HepG2 (cell line): Measurements from ENCODE around the gene HTRA1. TPM values are rescaled to one million over a fixed set of nuclear protein-coding genes. Genes with fewer than 3 reads are reported as not detected.

Experiments used
- ATAC-seq: fragments of 200-7000 bp; cut with Tn5 transposase; 3 replicates; pipeline ENCODE4 v1.9.1; 2020; ENCODE audit warnings: mild to moderate bottlenecking, moderate library complexity
- BruUV-seq: library from RNA; stranded (reverse); fragments of 400-500 nt; replicated peaks from 2 replicates; lab custom pipeline; 2021; lab: Mats Ljungman, UMichigan
- CTCF ChIA-PET: fragments of 300-600 bp; formaldehyde crosslinking; extraction: SDS; loops from one replicate; lab custom pipeline; 2021; ENCODE audit warnings: low total read pairs, inconsistent platforms, low intra/inter-chr PET ratio; lab: Yijun Ruan, JAX
- POLR2A ChIA-PET: fragments of 350-600 bp; sonication (Branson Sonifier 250); formaldehyde crosslinking; loops from one replicate; lab custom pipeline; 2020; ENCODE audit warnings: antibody characterized with exemption, inconsistent platforms; lab: Yijun Ruan, JAX
- DNase-seq: peaks from one replicate; pipeline ENCODE4 v3.0.0-alpha.2; 2015; ENCODE audit warnings: low spot score
- FAIRE-seq: peaks from 3 replicates; lab custom pipeline; 2011; peaks lifted over from hg19 to GRCh38; lab: Jason Lieb, UNC
- H2AFZ ChIP-seq: one replicate; pipeline ENCODE4 v1.6.1; 2011; ENCODE audit warnings: low read length, inconsistent platforms
- H3K27ac ChIP-seq: fragments of 300-600 bp; 3 replicates; pipeline ENCODE4 v1.8.0; 2011; ENCODE audit warnings: mixed run types, mild to moderate bottlenecking, mixed read lengths, low read length, inconsistent platforms; ENCODE audit not compliant: insufficient read depth; ENCODE audit errors: extremely low read length
- H3K27me3 ChIP-seq, 2 experiments: fragments of 200-600 bp in 1 of 2; 2 replicates in 1 of 2; 3 replicates in 1 of 2; pipeline versions ENCODE4 v1.6.0 to v1.8.0; 2011; ENCODE audit warnings: low read length in 2 of 2, mild to moderate bottlenecking in 2 of 2, moderate library complexity in 2 of 2, inconsistent platforms in 1 of 2; ENCODE audit not compliant: insufficient read depth in 2 of 2, control insufficient read depth in 1 of 2
- H3K36me3 ChIP-seq, 2 experiments: fragments of 200-600 bp in 1 of 2; replicated peaks in 1 of 2; 2 replicates in 1 of 2; 3 replicates in 1 of 2; pipeline versions ENCODE4 v1.5.1 to v1.8.0; 2011; ENCODE audit warnings: low read length in 2 of 2, inconsistent platforms in 1 of 2; ENCODE audit not compliant: insufficient read depth in 2 of 2, control insufficient read depth in 1 of 2
- H3K4me1 ChIP-seq: 2 replicates; pipeline ENCODE4 v1.5.1; 2012; ENCODE audit warnings: low read length, inconsistent platforms; ENCODE audit not compliant: insufficient read depth
- H3K4me2 ChIP-seq: 2 replicates; pipeline ENCODE4 v1.6.0; 2011; ENCODE audit warnings: low read depth, low read length, inconsistent platforms
- H3K4me3 ChIP-seq, 3 experiments: fragments of 200-600 bp in 1 of 3; sonication (generic), shearing (Covaris generic) in 1 of 3; replicated peaks in 1 of 3; 2 replicates each; pipeline ENCODE4 v1.5.1; 2011 to 2016; ENCODE audit warnings: low read length in 3 of 3, inconsistent platforms in 2 of 3, low read depth in 2 of 3, mild to moderate bottlenecking in 2 of 3, control low read depth in 1 of 3, mixed read lengths in 1 of 3; ENCODE audit not compliant: insufficient read depth in 1 of 3
- H3K79me2 ChIP-seq: one replicate; pipeline ENCODE4 v1.6.1; 2011; ENCODE audit warnings: low read length, inconsistent platforms; ENCODE audit not compliant: insufficient read depth
- H3K9ac ChIP-seq: 2 replicates; pipeline ENCODE4 v1.6.0; 2011; ENCODE audit warnings: mild to moderate bottlenecking, low read depth, low read length, inconsistent platforms; ENCODE audit not compliant: insufficient read depth
- H3K9me3 ChIP-seq: 2 replicates; pipeline ENCODE4 v1.5.1; 2012; ENCODE audit warnings: mild to moderate bottlenecking, low read length
- H4K20me1 ChIP-seq: 2 replicates; pipeline ENCODE4 v1.6.0; 2011; ENCODE audit warnings: inconsistent platforms, mild to moderate bottlenecking, low read length, moderate library complexity; ENCODE audit not compliant: insufficient read depth
- HNRNPUL1 ChIP-seq: fragments of 200-400 bp; formaldehyde crosslinking; IDR thresholded peaks from 2 replicates; pipeline ENCODE4 v1.6.1; 2017; ENCODE audit warnings: low read depth, mild to moderate bottlenecking, low read length, moderate library complexity
- IKZF1 ChIP-seq: fragments of 450-650 bp; IDR thresholded peaks from 2 replicates; pipeline ENCODE4 v1.7.1; 2016
- KDM5A ChIP-seq: fragments of 200-600 bp; sonication (generic); IDR thresholded peaks from 2 replicates; pipeline ENCODE4 v1.7.0; 2018; ENCODE audit warnings: antibody characterized with exemption, mild to moderate bottlenecking, low read length, borderline replicate concordance
- MIER2 ChIP-seq: IDR thresholded peaks from 2 replicates; pipeline ENCODE4 v1.6.1; 2016; ENCODE audit warnings: missing biosample characterization, missing genetic modification reagents
- NCOA1 ChIP-seq: sonication (generic); formaldehyde crosslinking; IDR thresholded peaks from 2 replicates; pipeline ENCODE4 v1.9.0; 2021; ENCODE audit warnings: missing genetic modification reagents
- PTBP1 ChIP-seq: fragments of 200-400 bp; formaldehyde crosslinking; IDR thresholded peaks from 2 replicates; pipeline ENCODE4 v1.6.1; 2018; ENCODE audit warnings: low read length, low read depth; ENCODE audit not compliant: poor library complexity, severe bottlenecking
- SKI ChIP-seq: fragments of 450-650 bp; IDR thresholded peaks from one replicate; pipeline ENCODE4 v1.6.1; 2018; ENCODE audit warnings: mild to moderate bottlenecking; ENCODE audit not compliant: partially characterized antibody
- SP2 ChIP-seq: sonication (generic); formaldehyde crosslinking; IDR thresholded peaks from 2 replicates; pipeline ENCODE4 v1.5.1; 2020; ENCODE audit warnings: mild to moderate bottlenecking, missing genetic modification reagents
- ZFAT ChIP-seq: sonication (generic); formaldehyde crosslinking; conservative IDR thresholded peaks from 2 replicates; pipeline ENCODE4 v1.8.1; 2023; ENCODE audit warnings: missing genetic modification reagents, inconsistent platforms
- ZNF225 ChIP-seq: sonication (generic); formaldehyde crosslinking; IDR thresholded peaks from 2 replicates; pipeline ENCODE4 v1.4.0; 2020; ENCODE audit warnings: mild to moderate bottlenecking, missing genetic modification reagents
- ZNF446 ChIP-seq: sonication (generic); formaldehyde crosslinking; IDR thresholded peaks from 2 replicates; pipeline ENCODE4 v1.5.0; 2020; ENCODE audit warnings: mild to moderate bottlenecking, missing genetic modification reagents
- ZNF816 ChIP-seq: sonication (generic); formaldehyde crosslinking; IDR thresholded peaks from 2 replicates; pipeline ENCODE4 v1.8.0; 2022; ENCODE audit warnings: missing genetic modification reagents, mild to moderate bottlenecking, borderline replicate concordance
- WGBS: methylation state at CpG from one replicate; pipeline ENCODE4 v1.1.6; 2017; ENCODE audit warnings: low lambda C conversion rate; 5-methylcytosine and 5-hydroxymethylcytosine counted together
- in situ Hi-C: cut with HindIII; loops from 2 replicates; pipeline ENCODE4 v1.10.0; 2017; ENCODE audit warnings: low pct_unique_long_range_greater_than_20kb; ENCODE audit not compliant: extremely low pct_ligation_motif_present
- intact Hi-C: fragments of 100-400 bp; cut with micrococcal nuclease; formaldehyde crosslinking; loops from one replicate; pipeline ENCODE4 v1.10.0; 2022; ENCODE audit not compliant: unreplicated experiment
- polyA plus RNA-seq, 8 experiments: library from polyadenylated mRNA; depleted of rRNA in 3 of 8; stranded (reverse) in 7 of 8; unstranded in 1 of 8; fragments of >200 nt; fragmentation: Illumina TruSeq in 4 of 8; extraction: Trizol in 4 of 8; gene quantifications; 2 replicates each; pipeline versions ENCODE4 v1.2.1 to v1.2.3, GENCODE V29; 2011 to 2016; ENCODE audit warnings: low read depth in 4 of 8, missing spikeins in 1 of 8, mixed read lengths in 1 of 8; ENCODE audit not compliant: insufficient read depth in 1 of 8
- total RNA-seq, 5 experiments: library from RNA; depleted of rRNA; stranded (reverse); fragments of >200 nt; fragmentation: Illumina TruSeq; extraction: Trizol; gene quantifications; 2 replicates each; pipeline ENCODE4 v1.2.3, GENCODE V29; 2016; ENCODE audit warnings: low read depth in 1 of 5
- TF ChIP-seq, protein P1 (sequence below): sonication (generic); formaldehyde crosslinking; IDR thresholded peaks from 2 replicates; pipeline ENCODE4 v1.4.0; 2020; ENCODE audit warnings: missing genetic modification reagents; ENCODE audit errors: not compliant biosample characterization
- TF ChIP-seq, protein P2 (sequence below): sonication (generic); formaldehyde crosslinking; IDR thresholded peaks from 2 replicates; pipeline ENCODE4 v1.5.1; 2020; ENCODE audit warnings: mild to moderate bottlenecking, moderate library complexity, missing genetic modification reagents
- TF ChIP-seq, protein P3 (sequence below): sonication (generic); formaldehyde crosslinking; IDR thresholded peaks from 2 replicates; pipeline ENCODE4 v1.4.0; 2020; ENCODE audit warnings: mild to moderate bottlenecking, low read depth, missing genetic modification reagents
- TF ChIP-seq, protein P4 (sequence below): sonication (generic); formaldehyde crosslinking; IDR thresholded peaks from 2 replicates; pipeline ENCODE4 v1.4.0; 2020; ENCODE audit warnings: missing genetic modification reagents

Gene HTRA1
- total and polyA plus RNA-seq, 2 of the 13 experiments (the other 11 are each of a cell fraction or from before 2014, with no cell fraction given): 0.11 to 0.40 TPM

DNA sequence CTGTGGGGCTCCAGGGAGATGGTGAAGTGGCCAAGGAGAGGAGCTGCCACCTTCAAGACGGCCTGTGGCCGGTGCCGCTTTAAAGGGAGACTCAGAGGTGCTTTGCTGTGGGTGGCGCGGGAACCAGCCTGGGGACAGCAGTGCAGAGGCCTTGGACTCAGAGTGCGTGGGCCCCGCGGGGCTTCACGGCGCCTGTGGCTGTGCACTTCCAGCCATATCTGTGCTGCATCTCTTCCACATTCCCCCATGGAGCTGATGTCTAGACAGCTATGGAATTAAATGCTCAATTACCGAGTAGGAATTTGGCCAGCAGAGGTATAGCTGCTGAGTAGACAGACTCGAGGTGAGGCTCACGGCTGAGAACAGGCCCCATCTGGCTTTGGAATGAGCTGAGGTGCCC, 41.7 kb downstream of the HTRA1 start:
- POLR2A ChIA-PET: no interaction called here
- no peak overlapping the region for H2AFZ ChIP-seq
- CTCF ChIA-PET: no interaction called here
- no peaks in the 10 kb centered on the region for H3K79me2 ChIP-seq
- H3K9ac ChIP-seq: no peak overlapping the region
- no peak for DNase-seq
- WGBS: 72% methylated on average over 5 of the region's 13 CpGs
- TF ChIP-seq, protein P1, sequence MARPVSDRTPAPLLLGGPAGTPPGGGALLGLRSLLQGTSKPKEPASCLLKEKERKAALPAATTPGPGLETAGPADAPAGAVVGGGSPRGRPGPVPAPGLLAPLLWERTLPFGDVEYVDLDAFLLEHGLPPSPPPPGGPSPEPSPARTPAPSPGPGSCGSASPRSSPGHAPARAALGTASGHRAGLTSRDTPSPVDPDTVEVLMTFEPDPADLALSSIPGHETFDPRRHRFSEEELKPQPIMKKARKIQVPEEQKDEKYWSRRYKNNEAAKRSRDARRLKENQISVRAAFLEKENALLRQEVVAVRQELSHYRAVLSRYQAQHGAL (CRISPR knock-in tag): no peak
- TF ChIP-seq SKI (no peak), ZNF225 (CRISPR knock-in tag) (no peak), PTBP1 (no peak), NCOA1 (CRISPR knock-in tag) (no peak), HNRNPUL1 (no peak), ZFAT (CRISPR knock-in tag) (no peak), IKZF1 (no peak), ZNF816 (CRISPR knock-in tag) (no peak), MIER2 (no peak), SP2 (no peak), KDM5A (no peak), ZNF446 (CRISPR knock-in tag) (no peak)
- TF ChIP-seq, protein P2, sequence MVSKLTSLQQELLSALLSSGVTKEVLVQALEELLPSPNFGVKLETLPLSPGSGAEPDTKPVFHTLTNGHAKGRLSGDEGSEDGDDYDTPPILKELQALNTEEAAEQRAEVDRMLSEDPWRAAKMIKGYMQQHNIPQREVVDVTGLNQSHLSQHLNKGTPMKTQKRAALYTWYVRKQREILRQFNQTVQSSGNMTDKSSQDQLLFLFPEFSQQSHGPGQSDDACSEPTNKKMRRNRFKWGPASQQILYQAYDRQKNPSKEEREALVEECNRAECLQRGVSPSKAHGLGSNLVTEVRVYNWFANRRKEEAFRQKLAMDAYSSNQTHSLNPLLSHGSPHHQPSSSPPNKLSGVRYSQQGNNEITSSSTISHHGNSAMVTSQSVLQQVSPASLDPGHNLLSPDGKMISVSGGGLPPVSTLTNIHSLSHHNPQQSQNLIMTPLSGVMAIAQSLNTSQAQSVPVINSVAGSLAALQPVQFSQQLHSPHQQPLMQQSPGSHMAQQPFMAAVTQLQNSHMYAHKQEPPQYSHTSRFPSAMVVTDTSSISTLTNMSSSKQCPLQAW (CRISPR knock-in tag): no peak
- TF ChIP-seq, protein P3, sequence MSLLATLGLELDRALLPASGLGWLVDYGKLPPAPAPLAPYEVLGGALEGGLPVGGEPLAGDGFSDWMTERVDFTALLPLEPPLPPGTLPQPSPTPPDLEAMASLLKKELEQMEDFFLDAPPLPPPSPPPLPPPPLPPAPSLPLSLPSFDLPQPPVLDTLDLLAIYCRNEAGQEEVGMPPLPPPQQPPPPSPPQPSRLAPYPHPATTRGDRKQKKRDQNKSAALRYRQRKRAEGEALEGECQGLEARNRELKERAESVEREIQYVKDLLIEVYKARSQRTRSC (CRISPR knock-in tag): no peak
- TF ChIP-seq, protein P4, sequence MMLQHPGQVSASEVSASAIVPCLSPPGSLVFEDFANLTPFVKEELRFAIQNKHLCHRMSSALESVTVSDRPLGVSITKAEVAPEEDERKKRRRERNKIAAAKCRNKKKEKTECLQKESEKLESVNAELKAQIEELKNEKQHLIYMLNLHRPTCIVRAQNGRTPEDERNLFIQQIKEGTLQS (CRISPR knock-in tag): no peak
- TF ChIP-seq, all 625 proteins: peak for 0
- Histone ChIP-seq H3K9me3 (no peaks in the 10 kb centered on the region), H3K4me2 (no peak overlapping the region), H3K36me3 (no peaks in the 10 kb centered on the region), H3K27me3 (peaks cover 2 to 23% of the 10 kb centered on the region in 2 experiments; a peak in 4 of 5 replicates), H3K27ac (no peak overlapping the region), H4K20me1 (no peaks in the 10 kb centered on the region), H3K4me1 (no peaks in the 10 kb centered on the region), H3K4me3 (no peak overlapping the region)
- in situ Hi-C loops: no loop called here
- ATAC-seq: no peak
- FAIRE-seq: no peak
- intact Hi-C loops: no loop called here
- no TSS peak for BruUV-seq
